OCI-LY3 (cell line): ENCODE data around the gene STRN4.

ENCODE experiments used
- H2AFZ ChIP-seq: fragments of 200-600, 300-600 bp; shearing (Covaris generic); 2 replicates; pipeline ENCODE4 v1.6.0; 2014; ENCODE audit warnings: antibody characterized with exemption, low read depth, low read length
- H3K27ac ChIP-seq: fragments of 200-600, 300-600 bp; sonication (generic); 2 replicates; pipeline ENCODE4 v1.5.1; 2014; ENCODE audit warnings: mild to moderate bottlenecking, low read length, moderate library complexity, mixed read lengths
- H3K27me3 ChIP-seq: fragments of 200-600, 300-600 bp; sonication (generic); 2 replicates; pipeline ENCODE4 v1.6.1; 2014; ENCODE audit warnings: low read depth, low read length, mixed read lengths
- H3K36me3 ChIP-seq: fragments of 200-600, 300-600 bp; sonication (generic); replicated peaks from 2 replicates; pipeline ENCODE3; 2014; ENCODE audit warnings: low read depth, low read length, mixed read lengths
- H3K4me1 ChIP-seq: fragments of 300-600, 200-600 bp; sonication (generic); 2 replicates; pipeline ENCODE4 v1.6.1; 2014; ENCODE audit warnings: low read length, mixed read lengths
- H3K4me2 ChIP-seq: fragments of 200-600, 300-600 bp; sonication (generic); 2 replicates; pipeline ENCODE4 v1.6.1; 2014; ENCODE audit warnings: low read length, mixed read lengths
- H3K4me3 ChIP-seq: fragments of 300-600, 200-600 bp; sonication (generic); 2 replicates; pipeline ENCODE4 v1.5.1; 2014; ENCODE audit warnings: antibody characterized with exemption, mild to moderate bottlenecking, low read length, moderate library complexity
- H3K79me2 ChIP-seq: fragments of 300-600, 200-600 bp; shearing (Covaris generic); 2 replicates; pipeline ENCODE4 v1.6.1; 2014; ENCODE audit warnings: mild to moderate bottlenecking, low read length, mixed read lengths
- H3K9ac ChIP-seq: fragments of 300-600, 200-600 bp; shearing (Covaris generic); 2 replicates; pipeline ENCODE4 v1.6.0; 2014; ENCODE audit warnings: mild to moderate bottlenecking, low read length, moderate library complexity
- H3K9me3 ChIP-seq: fragments of 200-600, 300-600 bp; shearing (Covaris generic); 2 replicates; pipeline ENCODE4 v1.6.1; 2014; ENCODE audit warnings: low read length, mixed read lengths; ENCODE audit not compliant: insufficient read depth
- H4K20me1 ChIP-seq: fragments of 200-600, 300-600 bp; sonication (generic); 2 replicates; pipeline ENCODE4 v1.6.1; 2016; ENCODE audit warnings: low read length, mixed read lengths; ENCODE audit not compliant: insufficient read depth
- EZH2phosphoT487 ChIP-seq: fragments of 200-600 bp; shearing (Covaris generic); IDR thresholded peaks from 2 replicates; pipeline ENCODE4 v1.6.1; 2018; ENCODE audit warnings: antibody characterized with exemption, mixed run types, low read depth
- TF ChIP-seq, protein P1 (sequence below): fragments of 200-600, 300-600 bp; sonication (generic); IDR thresholded peaks from 2 replicates; pipeline ENCODE4 v1.5.1; 2014; ENCODE audit warnings: antibody characterized with exemption, low read length, low read depth

The STRN4 gene

GRCh38 chr19:46732172-46732938 lies 13.9 kb downstream of the STRN4 start:
- H2AFZ ChIP-seq: no peak overlapping the region
- TF ChIP-seq, protein P1, sequence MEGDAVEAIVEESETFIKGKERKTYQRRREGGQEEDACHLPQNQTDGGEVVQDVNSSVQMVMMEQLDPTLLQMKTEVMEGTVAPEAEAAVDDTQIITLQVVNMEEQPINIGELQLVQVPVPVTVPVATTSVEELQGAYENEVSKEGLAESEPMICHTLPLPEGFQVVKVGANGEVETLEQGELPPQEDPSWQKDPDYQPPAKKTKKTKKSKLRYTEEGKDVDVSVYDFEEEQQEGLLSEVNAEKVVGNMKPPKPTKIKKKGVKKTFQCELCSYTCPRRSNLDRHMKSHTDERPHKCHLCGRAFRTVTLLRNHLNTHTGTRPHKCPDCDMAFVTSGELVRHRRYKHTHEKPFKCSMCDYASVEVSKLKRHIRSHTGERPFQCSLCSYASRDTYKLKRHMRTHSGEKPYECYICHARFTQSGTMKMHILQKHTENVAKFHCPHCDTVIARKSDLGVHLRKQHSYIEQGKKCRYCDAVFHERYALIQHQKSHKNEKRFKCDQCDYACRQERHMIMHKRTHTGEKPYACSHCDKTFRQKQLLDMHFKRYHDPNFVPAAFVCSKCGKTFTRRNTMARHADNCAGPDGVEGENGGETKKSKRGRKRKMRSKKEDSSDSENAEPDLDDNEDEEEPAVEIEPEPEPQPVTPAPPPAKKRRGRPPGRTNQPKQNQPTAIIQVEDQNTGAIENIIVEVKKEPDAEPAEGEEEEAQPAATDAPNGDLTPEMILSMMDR: no peak
- no peak for TF ChIP-seq EZH2phosphoT487
- no peaks in the 10 kb centered on the region for H3K27me3 ChIP-seq
- no peak overlapping the region for H3K9ac ChIP-seq
- H3K27ac ChIP-seq: no peak overlapping the region
- no peaks in the 10 kb centered on the region for H3K9me3 ChIP-seq
- no peak overlapping the region for H3K4me2 ChIP-seq
- H3K4me3 ChIP-seq: no peak overlapping the region
- peaks cover 61% of the 10 kb centered on the region for H3K79me2 ChIP-seq
- H4K20me1 ChIP-seq: peaks cover 63% of the 10 kb centered on the region
- H3K4me1 ChIP-seq: no peaks in the 10 kb centered on the region
- H3K36me3 ChIP-seq: peaks cover 73% of the 10 kb centered on the region

DNA sequence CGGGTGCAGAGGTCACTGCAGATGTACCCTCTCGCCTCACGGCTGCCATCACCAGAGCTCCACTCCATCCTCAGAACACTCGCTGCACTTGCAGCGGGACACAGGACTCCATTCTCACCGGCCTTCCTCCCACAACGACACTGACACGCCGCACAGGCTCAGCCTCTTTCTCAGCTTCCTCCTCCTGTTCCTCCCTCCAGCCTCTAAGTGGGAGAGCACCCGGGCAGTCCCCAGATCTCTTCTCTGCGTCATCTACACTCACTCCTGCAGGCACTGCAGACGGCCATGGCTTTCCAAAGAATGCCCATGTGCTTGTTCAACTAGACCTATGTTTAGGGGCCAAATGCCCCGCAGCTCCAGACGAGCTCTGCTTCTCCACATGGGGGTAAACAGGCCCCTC lies 14.7 kb downstream of the STRN4 start:
- Histone ChIP-seq H3K9me3 (no peaks in the 10 kb centered on the region), H2AFZ (no peak overlapping the region), H3K4me2 (no peak overlapping the region), H3K27ac (no peak overlapping the region), H3K4me1 (no peaks in the 10 kb centered on the region), H3K9ac (no peak overlapping the region), H3K36me3 (peaks cover 74% of the 10 kb centered on the region), H3K79me2 (peaks cover 56% of the 10 kb centered on the region), H3K27me3 (no peaks in the 10 kb centered on the region), H4K20me1 (peaks cover 57% of the 10 kb centered on the region), H3K4me3 (no peak overlapping the region)
- TF ChIP-seq, protein P1: no peak
- TF ChIP-seq EZH2phosphoT487: no peak

DNA sequence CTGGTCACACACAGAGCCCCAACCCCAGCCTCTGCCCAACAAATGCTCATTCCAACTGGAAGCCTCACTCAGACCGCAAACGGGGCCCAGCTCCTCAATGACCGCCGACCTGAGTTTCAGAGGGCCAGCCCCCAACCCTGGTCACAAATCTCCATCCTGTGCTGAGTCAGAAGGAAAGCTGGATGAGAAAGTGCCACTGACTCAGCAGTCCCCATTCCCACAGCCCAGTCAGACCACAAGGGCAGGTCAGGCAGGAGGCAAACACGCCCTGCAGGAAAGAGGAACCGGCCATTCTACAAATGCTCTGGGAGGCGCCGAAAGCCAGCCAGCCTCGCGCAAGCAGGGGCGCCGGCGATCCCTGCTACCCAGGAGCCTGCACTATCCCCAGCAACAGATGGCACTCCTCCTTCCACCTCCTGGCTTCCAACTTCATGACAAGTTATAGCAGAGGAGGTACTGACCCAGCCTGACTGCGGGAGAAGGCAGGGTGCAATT lies 15.2 kb downstream of the STRN4 start:
- Histone ChIP-seq H3K4me3 (no peak overlapping the region), H3K4me1 (no peaks in the 10 kb centered on the region), H3K36me3 (peaks cover 75% of the 10 kb centered on the region), H3K9ac (no peak overlapping the region), H2AFZ (no peak overlapping the region), H3K27ac (no peak overlapping the region), H4K20me1 (peaks cover 56% of the 10 kb centered on the region), H3K4me2 (no peak overlapping the region), H3K9me3 (no peaks in the 10 kb centered on the region), H3K79me2 (peaks cover 54% of the 10 kb centered on the region), H3K27me3 (no peaks in the 10 kb centered on the region)
- TF ChIP-seq, protein P1: no peak
- no peak for TF ChIP-seq EZH2phosphoT487

DNA sequence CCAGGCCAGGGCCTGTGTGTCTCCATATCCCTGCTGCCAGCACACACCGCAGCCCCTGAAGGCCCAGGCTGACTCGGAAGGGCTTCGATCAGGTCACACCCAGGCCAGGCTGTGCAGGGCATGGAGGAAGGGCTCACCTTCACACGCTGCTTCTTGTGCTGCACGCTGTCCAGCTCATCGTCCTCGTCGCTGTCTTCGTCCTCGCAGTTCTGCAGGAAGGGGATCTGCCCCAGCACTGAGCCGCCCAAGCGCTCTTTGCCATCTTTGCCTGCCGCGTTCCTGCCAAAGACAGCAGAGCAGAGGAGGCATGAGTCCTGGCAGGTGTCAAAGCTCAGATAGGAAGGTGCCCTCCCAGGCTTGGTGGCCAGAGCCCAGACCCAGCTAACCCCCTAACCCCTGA lies 15.7 kb downstream of the STRN4 start:
- Histone ChIP-seq H3K4me2 (no peak overlapping the region), H3K4me1 (no peaks in the 10 kb centered on the region), H2AFZ (no peak overlapping the region), H3K9me3 (no peaks in the 10 kb centered on the region), H4K20me1 (peaks cover 59% of the 10 kb centered on the region), H3K27me3 (no peaks in the 10 kb centered on the region), H3K9ac (no peak overlapping the region), H3K79me2 (peaks cover 54% of the 10 kb centered on the region), H3K36me3 (peaks cover 80% of the 10 kb centered on the region), H3K27ac (no peak overlapping the region), H3K4me3 (no peak overlapping the region)
- TF ChIP-seq, protein P1: no peak
- no peak for TF ChIP-seq EZH2phosphoT487
